Gastrocnemius medialis (tissue), 4 donors: ENCODE measurements around the gene LAPTM4A. TPM values are rescaled to one million over a fixed set of nuclear protein-coding genes. Genes with fewer than 3 reads are reported as not detected.
"Not testable (repeated sequence)": the region's sequence is repeated elsewhere in the genome, so short reads cannot be mapped to it uniquely, and the experiment has no call there.

Source experiments
- ATAC-seq, 2 donors: fragments of 150-250 bp; one replicate each; pipeline ENCODE4 v1.9.1; 2016
- DNase-seq, 2 donors: peaks; one replicate each; pipeline ENCODE4 v3.0.0-alpha.2; 2019
- H3K27ac ChIP-seq, 4 donors: fragments of 200-600 bp; sonication (generic); 1 replicate in 1 of 4; 2 replicates in 3 of 4; pipeline ENCODE4 v1.5.1; 2016 to 2018; ENCODE audit warnings: mild to moderate bottlenecking in 2 of 4, moderate library complexity in 1 of 4
- H3K27me3 ChIP-seq, 3 donors: fragments of 200-600 bp; sonication (generic) in 2 of 3; 1 replicate in 1 of 3; 2 replicates in 2 of 3; pipeline versions ENCODE4 v1.5.1 to v1.6.0; 2016 to 2019; ENCODE audit warnings: mild to moderate bottlenecking in 1 of 3, moderate library complexity in 1 of 3
- H3K36me3 ChIP-seq, 2 donors: fragments of 200-600 bp; sonication (generic) in 1 of 2; one replicate each; pipeline ENCODE4 v1.5.1; 2017 to 2018
- H3K4me1 ChIP-seq, 2 donors: fragments of 200-600 bp; sonication (generic) in 1 of 2; one replicate each; pipeline ENCODE4 v1.5.1; 2016 to 2017; ENCODE audit warnings: mild to moderate bottlenecking in 2 of 2
- H3K4me3 ChIP-seq, 4 donors: fragments of 200-600 bp; sonication (generic) in 3 of 4; 1 replicate in 1 of 4; 2 replicates in 3 of 4; pipeline ENCODE4 v1.5.1; 2016 to 2019; ENCODE audit warnings: mild to moderate bottlenecking in 2 of 4
- H3K9me3 ChIP-seq, 3 donors: fragments of 200-600 bp; sonication (generic) in 2 of 3; 1 replicate in 1 of 3; 2 replicates in 2 of 3; pipeline ENCODE4 v1.5.1; 2016 to 2019
- CTCF ChIP-seq, 5 experiments: fragments of 450-650 bp in 3 of 5; fragments of 200-600 bp in 2 of 5; sonication (generic) in 2 of 5; IDR thresholded peaks in 4 of 5; conservative IDR thresholded peaks in 1 of 5; 1 replicate in 4 of 5; 2 replicates in 1 of 5; pipeline ENCODE4 v1.5.1; 2016 to 2019; ENCODE audit warnings: antibody characterized with exemption in 5 of 5, mild to moderate bottlenecking in 3 of 5, moderate library complexity in 3 of 5
- POLR2A ChIP-seq, 2 donors: fragments of 450-650 bp; IDR thresholded peaks; one replicate each; pipeline ENCODE4 v1.6.1; 2017; ENCODE audit warnings: antibody characterized with exemption in 2 of 2, mild to moderate bottlenecking in 2 of 2, moderate library complexity in 2 of 2
- in situ Hi-C, 4 donors: fragments of 200-750 bp; cut with MboI; loops; one replicate each; pipeline versions ENCODE4 v1.15.0 to v1.8.0; 2017; ENCODE audit warnings: low sequenced_read_pairs in 4 of 4
- intact Hi-C: fragments of 100-400 bp; cut with DNase I; formaldehyde crosslinking; loops from one replicate; pipeline ENCODE4 v1.15.1; 2023; ENCODE audit warnings: low total_unique reads
- total RNA-seq, 4 donors: library from RNA; depleted of rRNA; stranded (reverse); fragments of >200 nt; gene quantifications; one replicate each; pipeline versions ENCODE4 v1.1.0 to v1.2.3, GENCODE V29; 2016

The LAPTM4A gene
- total RNA-seq, 4 donors from 2014 or later: 53.8 to 62.3 (median 57.4) TPM

- H3K9me3 ChIP-seq: no peaks in the 10 kb centered on the region
- no peaks in the 10 kb centered on the region for H3K36me3 ChIP-seq
- peaks cover 25 to 39% of the 10 kb centered on the region in 2 donors for H3K4me1 ChIP-seq
- no peak for ATAC-seq
- in situ Hi-C loops (loop anchor here (5.0 kb wide), 2 partner anchors 71 to 76 kb away; no protein-coding TSS in a partner anchor), intact Hi-C loops (no loop called here)
- TF ChIP-seq POLR2A (IDR thresholded peaks at IDR 0.05) (no peak), CTCF (IDR thresholded peaks at IDR 0.05 in 4 of 5, conservative IDR thresholded peaks at IDR 0.05 in 1 of 5) (no peak)
- no peaks in the 10 kb centered on the region for H3K27me3 ChIP-seq
- no peak for DNase-seq
- no peak overlapping the region for H3K4me3 ChIP-seq
- no peak overlapping the region for H3K27ac ChIP-seq
Observed at GRCh38 chr2:20092901-20093235, 41.4 kb upstream of the LAPTM4A start.

GRCh38 chr2:20092226-20092900 lies 40.9 kb upstream of the LAPTM4A start:
- in situ Hi-C loops (loop anchor here (5.0 kb wide), 2 partner anchors 70 to 75 kb away; no protein-coding TSS in a partner anchor), intact Hi-C loops (no loop called here)
- Histone ChIP-seq H3K4me1 (peaks cover 25 to 39% of the 10 kb centered on the region in 2 donors), H3K36me3 (no peaks in the 10 kb centered on the region), H3K9me3 (no peaks in the 10 kb centered on the region), H3K27ac (peak overlapping the region; percentile 25 to 58 (median 44)), H3K4me3 (no peak overlapping the region), H3K27me3 (no peaks in the 10 kb centered on the region)
- TF ChIP-seq POLR2A (IDR thresholded peaks at IDR 0.05): no peak
- TF ChIP-seq CTCF (IDR thresholded peaks at IDR 0.05 in 4 of 5, conservative IDR thresholded peaks at IDR 0.05 in 1 of 5): no peak
- ATAC-seq (no peak), DNase-seq (no peak)

- ATAC-seq: peak; percentile 88 to 93
- no peaks in the 10 kb centered on the region for H3K36me3 ChIP-seq
- H3K27me3 ChIP-seq: no peaks in the 10 kb centered on the region
- peak; percentile 76 to 84 for DNase-seq
- H3K9me3 ChIP-seq: no peaks in the 10 kb centered on the region
- in situ Hi-C loops: loop anchor here (5.0 kb wide), 2 partner anchors 69 to 74 kb away; no protein-coding TSS in a partner anchor
- TF ChIP-seq POLR2A (IDR thresholded peaks at IDR 0.05) (no peak), CTCF (IDR thresholded peaks at IDR 0.05 in 4 of 5, conservative IDR thresholded peaks at IDR 0.05 in 1 of 5) (no peak)
- H3K4me1 ChIP-seq: peaks cover 25 to 39% of the 10 kb centered on the region in 2 donors
- H3K27ac ChIP-seq: peak overlapping the region; percentile 25 to 58 (median 44)
- intact Hi-C loops: loop anchor here (1.0 kb wide), 1 partner anchor 39 kb away; no protein-coding TSS in a partner anchor
- H3K4me3 ChIP-seq: peak overlapping the region in 1 of 4 donors; percentile 11
Observed at GRCh38 chr2:20091305-20091991, 40.0 kb upstream of the LAPTM4A start.

- in situ Hi-C loops: loop anchor here (5.0 kb wide), 2 partner anchors 68 to 73 kb away; no protein-coding TSS in a partner anchor
- no peak for DNase-seq
Observed at GRCh38 chr2:20089715-20090464, 38.5 kb upstream of the LAPTM4A start.

GRCh38 chr2:20085909-20086308 lies 34.5 kb upstream of the LAPTM4A start:
- ATAC-seq, DNase-seq, H3K36me3 ChIP-seq, intact Hi-C loops, H3K27me3 ChIP-seq, H3K9me3 ChIP-seq, H3K27ac ChIP-seq, in situ Hi-C loops, H3K4me1 ChIP-seq, H3K4me3 ChIP-seq: not testable (repeated sequence)

More at GRCh38 chr2:20089715-20090464, 38.5 kb upstream of the LAPTM4A start:
- Histone ChIP-seq H3K27me3 (no peaks in the 10 kb centered on the region), H3K36me3 (no peaks in the 10 kb centered on the region), H3K27ac (no peak overlapping the region), H3K4me3 (no peak overlapping the region), H3K9me3 (no peaks in the 10 kb centered on the region), H3K4me1 (peaks cover 25 to 39% of the 10 kb centered on the region in 2 donors)
- TF ChIP-seq POLR2A (IDR thresholded peaks at IDR 0.05) (no peak), CTCF (IDR thresholded peaks at IDR 0.05 in 4 of 5, conservative IDR thresholded peaks at IDR 0.05 in 1 of 5) (no peak)
- intact Hi-C loops: no loop called here
- no peak for ATAC-seq

GRCh38 chr2:20082812-20083211 lies 31.4 kb upstream of the LAPTM4A start:
- in situ Hi-C loops, H3K9me3 ChIP-seq, intact Hi-C loops, H3K27ac ChIP-seq, H3K36me3 ChIP-seq, ATAC-seq, H3K27me3 ChIP-seq, DNase-seq, H3K4me3 ChIP-seq, H3K4me1 ChIP-seq: not testable (repeated sequence)
